CD4-positive, alpha-beta T cell (primary cell): Measurements from ENCODE around the gene LSR. TPM values are rescaled to one million over a fixed set of nuclear protein-coding genes. Genes with fewer than 3 reads are reported as not detected.

Source experiments
- ATAC-seq: fragments of 200-7000 bp; cut with Tn5 transposase; one replicate; pipeline ENCODE4 v1.10.0; 2022; ENCODE audit warnings: mild to moderate bottlenecking; ENCODE audit not compliant: poor library complexity
- CTCF ChIA-PET: fragments of 350-600 bp; sonication (Branson Sonifier 250); formaldehyde crosslinking; loops from one replicate; lab custom pipeline; 2021; ENCODE audit warnings: antibody characterized with exemption, inconsistent platforms; lab: Charles Lee
- POLR2A ChIA-PET: fragments of 350-600 bp; sonication (Branson Sonifier 250); formaldehyde crosslinking; loops from one replicate; lab custom pipeline; 2021; ENCODE audit warnings: antibody characterized with exemption, inconsistent platforms; lab: Charles Lee
- DNase-seq, 14 experiments: peaks; one replicate each; pipeline ENCODE4 v3.0.0-alpha.2; 2013 to 2020; ENCODE audit warnings: mixed read lengths in 2 of 14
- H3K27ac ChIP-seq, 2 donors: one replicate each; pipeline versions ENCODE4 v1.5.1 to v1.7.0; 2013; ENCODE audit warnings: low read length in 2 of 2, low read depth in 1 of 2, mild to moderate bottlenecking in 1 of 2
- H3K27me3 ChIP-seq, 2 experiments: 1 replicate in 1 of 2; 2 replicates in 1 of 2; pipeline versions ENCODE4 v1.6.1 to v1.7.0; 2013; ENCODE audit warnings: low read length in 2 of 2, control low read depth in 1 of 2, mild to moderate bottlenecking in 1 of 2, moderate library complexity in 1 of 2; ENCODE audit not compliant: insufficient read depth in 2 of 2, control insufficient read depth in 1 of 2
- H3K36me3 ChIP-seq: one replicate; pipeline ENCODE4 v1.6.1; 2013; ENCODE audit warnings: low read length, control low read depth; ENCODE audit not compliant: insufficient read depth
- H3K4me1 ChIP-seq: one replicate; pipeline ENCODE4 v1.6.1; 2013; ENCODE audit warnings: low read length, control low read depth; ENCODE audit not compliant: insufficient read depth
- H3K4me3 ChIP-seq: one replicate; pipeline ENCODE4 v1.5.1; 2013; ENCODE audit warnings: mild to moderate bottlenecking, low read length, moderate library complexity
- H3K9me3 ChIP-seq, 2 experiments: 1 replicate in 1 of 2; 2 replicates in 1 of 2; pipeline versions ENCODE4 v1.6.1 to v1.7.0; 2013; ENCODE audit warnings: low read length in 2 of 2, mild to moderate bottlenecking in 2 of 2, control low read depth in 1 of 2, moderate library complexity in 1 of 2; ENCODE audit not compliant: control insufficient read depth in 1 of 2, insufficient read depth in 1 of 2
- H3K27ac Mint-ChIP-seq: one replicate; pipeline ENCODE4 v1.8.0; 2020; ENCODE audit warnings: mixed read lengths
- H3K27me3 Mint-ChIP-seq: one replicate; pipeline ENCODE4 v1.8.0; 2021; ENCODE audit warnings: mixed read lengths
- H3K36me3 Mint-ChIP-seq: one replicate; pipeline ENCODE4 v1.8.0; 2021; ENCODE audit warnings: low read depth, mixed read lengths
- H3K4me1 Mint-ChIP-seq: one replicate; pipeline ENCODE4 v1.8.0; 2021; ENCODE audit warnings: low read depth, mixed read lengths
- H3K4me3 Mint-ChIP-seq: one replicate; pipeline ENCODE4 v1.8.0; 2020; ENCODE audit warnings: mild to moderate bottlenecking, mixed read lengths
- H3K9me3 Mint-ChIP-seq: one replicate; pipeline ENCODE4 v1.8.0; 2020; ENCODE audit warnings: mixed read lengths
- intact Hi-C, 2 experiments: fragments of 100-400 bp; cut with DNase I in 1 of 2; cut with micrococcal nuclease in 1 of 2; formaldehyde crosslinking; loops; one replicate each; pipeline versions ENCODE4 v1.15.1 to v1.9.0; 2023 to 2025; cut with DNase I, micrococcal nuclease
- total RNA-seq, 174 experiments: library from RNA in 2 of 174; stranded (reverse) in 2 of 174; gene quantifications; one replicate each; pipeline ENCODE4 v1.2.3 and lab custom pipeline; 2021 to 2026
- TF ChIP-seq, protein P1 (sequence below): fragments of 200-600 bp; IDR thresholded peaks from one replicate; pipeline ENCODE4 v1.8.0; 2022; ENCODE audit warnings: antibody characterized with exemption, mild to moderate bottlenecking

The LSR gene
- total RNA-seq, 2 experiments from 2014 or later: 45.0 to 47.9 TPM

GRCh38 chr19:35222373-35223015, 26.3 kb upstream of the LSR start:
- ATAC-seq: no peak
- H3K36me3 ChIP-seq: no peaks in the 10 kb centered on the region
- H3K27me3 Mint-ChIP-seq: no peaks in the 10 kb centered on the region
- H3K4me3 Mint-ChIP-seq: no peak overlapping the region
- no peak for DNase-seq
- H3K36me3 Mint-ChIP-seq: no peaks in the 10 kb centered on the region
- no peak overlapping the region for H3K27ac ChIP-seq
- no peak overlapping the region for H3K27ac Mint-ChIP-seq
- intact Hi-C loops: no loop called here
- peaks cover 3% of the 10 kb centered on the region for H3K9me3 Mint-ChIP-seq
- peaks cover 47% of the 10 kb centered on the region for H3K4me1 ChIP-seq
- H3K4me3 ChIP-seq: no peak overlapping the region
- ChIA-PET POLR2A (interaction anchor here (1.4 to 2.0 kb wide), 2 partner anchors 11 to 18 kb away, joined by 3 to 6 read pairs; no protein-coding TSS in a partner anchor), CTCF (interaction anchor here (0.9 kb wide), 1 partner anchor 10 kb away, joined by 3 read pairs; no protein-coding TSS in a partner anchor)
- peaks cover 0 to 6% of the 10 kb centered on the region in 2 experiments for H3K9me3 ChIP-seq
- TF ChIP-seq, protein P1, sequence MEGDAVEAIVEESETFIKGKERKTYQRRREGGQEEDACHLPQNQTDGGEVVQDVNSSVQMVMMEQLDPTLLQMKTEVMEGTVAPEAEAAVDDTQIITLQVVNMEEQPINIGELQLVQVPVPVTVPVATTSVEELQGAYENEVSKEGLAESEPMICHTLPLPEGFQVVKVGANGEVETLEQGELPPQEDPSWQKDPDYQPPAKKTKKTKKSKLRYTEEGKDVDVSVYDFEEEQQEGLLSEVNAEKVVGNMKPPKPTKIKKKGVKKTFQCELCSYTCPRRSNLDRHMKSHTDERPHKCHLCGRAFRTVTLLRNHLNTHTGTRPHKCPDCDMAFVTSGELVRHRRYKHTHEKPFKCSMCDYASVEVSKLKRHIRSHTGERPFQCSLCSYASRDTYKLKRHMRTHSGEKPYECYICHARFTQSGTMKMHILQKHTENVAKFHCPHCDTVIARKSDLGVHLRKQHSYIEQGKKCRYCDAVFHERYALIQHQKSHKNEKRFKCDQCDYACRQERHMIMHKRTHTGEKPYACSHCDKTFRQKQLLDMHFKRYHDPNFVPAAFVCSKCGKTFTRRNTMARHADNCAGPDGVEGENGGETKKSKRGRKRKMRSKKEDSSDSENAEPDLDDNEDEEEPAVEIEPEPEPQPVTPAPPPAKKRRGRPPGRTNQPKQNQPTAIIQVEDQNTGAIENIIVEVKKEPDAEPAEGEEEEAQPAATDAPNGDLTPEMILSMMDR: no peak
- no peaks in the 10 kb centered on the region for H3K27me3 ChIP-seq
- H3K4me1 Mint-ChIP-seq: peaks cover 35% of the 10 kb centered on the region

- peaks cover 2% of the 10 kb centered on the region for H3K9me3 Mint-ChIP-seq
- H3K36me3 Mint-ChIP-seq: no peaks in the 10 kb centered on the region
- Histone ChIP-seq H3K27ac (no peak overlapping the region), H3K4me3 (no peak overlapping the region), H3K36me3 (no peaks in the 10 kb centered on the region), H3K9me3 (peaks cover 0 to 6% of the 10 kb centered on the region in 2 experiments), H3K27me3 (no peaks in the 10 kb centered on the region), H3K4me1 (peaks cover 47% of the 10 kb centered on the region)
- ATAC-seq: no peak
- H3K4me1 Mint-ChIP-seq: peaks cover 35% of the 10 kb centered on the region
- intact Hi-C loops: no loop called here
- POLR2A ChIA-PET: interaction anchor here (0.7 to 2.0 kb wide), 3 partner anchors 12 to 17 kb away, joined by 3 to 6 read pairs (median 3); no protein-coding TSS in a partner anchor
- DNase-seq: no peak
- TF ChIP-seq, protein P1: no peak
- H3K27me3 Mint-ChIP-seq: no peaks in the 10 kb centered on the region
- no peak overlapping the region for H3K4me3 Mint-ChIP-seq
- CTCF ChIA-PET: interaction anchor here (0.9 kb wide), 1 partner anchor 11 kb away, joined by 3 read pairs; no protein-coding TSS in a partner anchor
- no peak overlapping the region for H3K27ac Mint-ChIP-seq
Observed at GRCh38 chr19:35223084-35223790, 25.6 kb upstream of the LSR start.

DNA sequence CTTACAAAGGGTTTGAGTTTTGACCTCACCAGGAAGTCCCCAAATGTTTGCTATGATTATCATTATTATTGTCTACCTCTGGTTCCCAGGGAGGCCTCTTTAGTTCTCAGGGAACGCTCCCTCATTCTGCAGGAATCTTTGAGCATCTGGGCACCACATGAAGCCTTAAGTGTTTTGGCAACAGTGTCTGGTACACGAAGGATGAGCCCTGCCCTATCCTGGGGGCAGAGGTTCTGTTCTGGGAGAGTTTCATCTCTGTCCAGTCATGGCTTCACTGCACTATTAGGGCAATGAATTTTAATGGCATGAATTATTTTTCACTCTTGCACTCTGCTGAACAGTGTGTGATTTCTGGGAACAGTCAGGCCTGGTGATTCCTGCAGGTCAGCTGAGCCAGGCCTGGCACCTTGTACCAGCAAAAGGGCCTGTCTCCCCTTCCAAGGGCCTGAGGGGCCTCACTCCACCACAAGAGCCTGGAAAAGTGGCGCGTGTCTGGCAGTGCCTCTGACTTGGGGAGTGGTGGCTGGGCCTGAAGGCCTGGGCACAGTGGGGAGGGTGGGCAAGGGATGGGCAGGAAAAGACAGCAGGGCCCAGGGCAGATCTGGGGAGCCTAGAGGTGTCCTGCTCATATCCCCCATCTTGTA, 24.8 kb upstream of the LSR start:
- H3K27me3 ChIP-seq: no peaks in the 10 kb centered on the region
- ATAC-seq (no peak), DNase-seq (no peak)
- H3K36me3 ChIP-seq: no peaks in the 10 kb centered on the region
- Mint-ChIP-seq H3K27ac (no peak overlapping the region), H3K4me3 (no peak overlapping the region), H3K9me3 (no peaks in the 10 kb centered on the region), H3K27me3 (no peaks in the 10 kb centered on the region), H3K36me3 (no peaks in the 10 kb centered on the region), H3K4me1 (peaks cover 35% of the 10 kb centered on the region)
- no peak overlapping the region for H3K27ac ChIP-seq
- TF ChIP-seq, protein P1: no peak
- intact Hi-C loops: no loop called here
- no peak overlapping the region for H3K4me3 ChIP-seq
- peaks cover 0 to 6% of the 10 kb centered on the region in 2 experiments for H3K9me3 ChIP-seq
- CTCF ChIA-PET: no interaction called here
- POLR2A ChIA-PET: interaction anchor here (0.7 to 2.0 kb wide), 2 partner anchors 11 to 12 kb away, joined by 3 to 6 read pairs; no protein-coding TSS in a partner anchor
- H3K4me1 ChIP-seq: peaks cover 47% of the 10 kb centered on the region
